Progenitor cell of endocrine pancreas (in vitro differentiated cells): ENCODE data around the gene KCTD18. TPM values are rescaled to one million over a fixed set of nuclear protein-coding genes. Genes with fewer than 3 reads are reported as not detected.

ENCODE experiments used
- DNase-seq: peaks from one replicate; pipeline ENCODE4 v3.0.0; 2021; ENCODE audit warnings: low spot score; ENCODE audit not compliant: unreplicated experiment
- H3K27ac Mint-ChIP-seq: 2 replicates; pipeline ENCODE4 v1.8.0; 2021; ENCODE audit warnings: mild to moderate bottlenecking, moderate library complexity, mixed read lengths
- H3K27me3 Mint-ChIP-seq: 2 replicates; pipeline ENCODE4 v1.8.0; 2021; ENCODE audit warnings: mixed read lengths
- H3K36me3 Mint-ChIP-seq: 2 replicates; pipeline ENCODE4 v1.8.0; 2022; ENCODE audit warnings: mixed read lengths; ENCODE audit not compliant: insufficient read depth
- H3K4me1 Mint-ChIP-seq: 2 replicates; pipeline ENCODE4 v1.8.0; 2021; ENCODE audit warnings: low read depth, mixed read lengths
- H3K4me3 Mint-ChIP-seq: 2 replicates; pipeline ENCODE4 v1.8.0; 2021; ENCODE audit warnings: low read depth, mild to moderate bottlenecking, moderate library complexity, mixed read lengths
- H3K9me3 Mint-ChIP-seq: 2 replicates; pipeline ENCODE4 v1.8.0; 2021; ENCODE audit warnings: low read depth, mixed read lengths
- CTCF ChIP-seq: fragments of 200-600 bp; sonication (generic); IDR thresholded peaks from one replicate; pipeline ENCODE4 v1.5.0; 2021; ENCODE audit warnings: antibody characterized with exemption, mild to moderate bottlenecking; ENCODE audit not compliant: unreplicated experiment
- long read RNA-seq: library from polyadenylated mRNA; unstranded; transcript quantifications from one replicate; pipeline ENCODE4 v2.0.0, GENCODE V29; 2020
- total RNA-seq: library from RNA; stranded (reverse); gene quantifications from 2 replicates; pipeline ENCODE4 v1.2.1, GENCODE V29; 2021

The KCTD18 gene
- total RNA-seq, result 7.3 and 10.0 TPM in 2 replicates
- long read RNA-seq, transcript KCTD18-201 (7 exons, 2,940 nt), result minor isoform, 11 of 36 reads
- long read RNA-seq, transcript KCTD18-202 (7 exons, 2,556 nt), result major isoform, 16 of 36 reads
- long read RNA-seq, partial matches to known transcripts, result 3 of 36 reads
- long read RNA-seq, other reads (novel, unspliced or antisense), result 6 of 36 reads

GRCh38 chr2:200509612-200510433 lies at the start of gene KCTD18:
TSS of gene KCTD18 (minus strand) at chr2:200510068. CDS start at chr2:200507016, 3,052 bp downstream.
- peaks cover 10% of the 10 kb centered on the region for H3K4me1 Mint-ChIP-seq
- H3K4me3 Mint-ChIP-seq, result peak within 1 kb of the TSS; percentile 87
- H3K27me3 Mint-ChIP-seq, result peaks cover 3% of the 10 kb centered on the region
- H3K27ac Mint-ChIP-seq, result peak within 1 kb of the TSS; percentile 94
- no peaks in the 10 kb centered on the region for H3K9me3 Mint-ChIP-seq
- peak; percentile 93 for TF ChIP-seq CTCF
- DNase-seq, result peak; percentile 93
- no peaks in the 10 kb centered on the region for H3K36me3 Mint-ChIP-seq

- Mint-ChIP-seq H3K4me1 (no peaks in the 10 kb centered on the region), H3K4me3 (no peak overlapping the region), H3K27me3 (no peaks in the 10 kb centered on the region), H3K9me3 (peaks cover 2% of the 10 kb centered on the region), H3K36me3 (peaks cover 16% of the 10 kb centered on the region), H3K27ac (no peak overlapping the region)
- DNase-seq, result no peak
- TF ChIP-seq CTCF, result no peak
These were observed 30.9 kb upstream of the KCTD18 start for GRCh38 chr2:200540793-200541192.

GRCh38 chr2:200538139-200538538 lies 28.3 kb upstream of the KCTD18 start:
- no peak for DNase-seq
- Mint-ChIP-seq H3K36me3 (peaks cover 12% of the 10 kb centered on the region), H3K4me1 (no peaks in the 10 kb centered on the region), H3K27ac (no peak overlapping the region), H3K9me3 (peaks cover 2% of the 10 kb centered on the region), H3K27me3 (no peaks in the 10 kb centered on the region), H3K4me3 (no peak overlapping the region)
- no peak for TF ChIP-seq CTCF

GRCh38 chr2:200534572-200534971 lies 24.7 kb upstream of the KCTD18 start:
- Mint-ChIP-seq H3K4me1 (no peaks in the 10 kb centered on the region), H3K4me3 (no peak overlapping the region), H3K36me3 (no peaks in the 10 kb centered on the region), H3K27ac (no peak overlapping the region), H3K27me3 (no peaks in the 10 kb centered on the region), H3K9me3 (no peaks in the 10 kb centered on the region)
- TF ChIP-seq CTCF, result no peak
- no peak for DNase-seq

- Mint-ChIP-seq H3K4me3 (no peak overlapping the region), H3K4me1 (no peaks in the 10 kb centered on the region), H3K9me3 (no peaks in the 10 kb centered on the region), H3K27me3 (no peaks in the 10 kb centered on the region), H3K27ac (no peak overlapping the region), H3K36me3 (no peaks in the 10 kb centered on the region)
- DNase-seq, result no peak
- TF ChIP-seq CTCF, result no peak
These were observed 23.9 kb upstream of the KCTD18 start for GRCh38 chr2:200533754-200534153.
